ENCODE measurements around the gene ZNF670. TPM values are rescaled to one million over a fixed set of nuclear protein-coding genes. Genes with fewer than 3 reads are reported as not detected.
"Not testable (repeated sequence)": the region's sequence is repeated elsewhere in the genome, so short reads cannot be mapped to it uniquely, and the experiment has no call there.

ZNF670 gene
- total RNA-seq, 3 donors from 2014 or later: 2.1 to 8.0 (median 4.9) TPM

GRCh38 chr1:247047702-247048101 is 30.9 kb downstream of the ZNF670 start:
- Histone ChIP-seq H3K36me3 (no peaks in the 10 kb centered on the region), H3K4me3 (no peak overlapping the region), H3K9me3 (peaks cover 65 to 83% of the 10 kb centered on the region in 2 donors), H3K27me3 (no peaks in the 10 kb centered on the region), H3K27ac (no peak overlapping the region), H3K4me1 (no peaks in the 10 kb centered on the region)
- DNase-seq (ENCODE audit: low spot score in 2 of 2): no peak
- TF ChIP-seq POLR2AphosphoS5 (IDR thresholded peaks at IDR 0.05): no peak
- TF ChIP-seq POLR2A (IDR thresholded peaks at IDR 0.05): no peak
- no peak for TF ChIP-seq CTCF (IDR thresholded peaks at IDR 0.05)
- intact Hi-C loops (cut with DNase I; ENCODE audit: low total_unique reads): no loop called here

DNA sequence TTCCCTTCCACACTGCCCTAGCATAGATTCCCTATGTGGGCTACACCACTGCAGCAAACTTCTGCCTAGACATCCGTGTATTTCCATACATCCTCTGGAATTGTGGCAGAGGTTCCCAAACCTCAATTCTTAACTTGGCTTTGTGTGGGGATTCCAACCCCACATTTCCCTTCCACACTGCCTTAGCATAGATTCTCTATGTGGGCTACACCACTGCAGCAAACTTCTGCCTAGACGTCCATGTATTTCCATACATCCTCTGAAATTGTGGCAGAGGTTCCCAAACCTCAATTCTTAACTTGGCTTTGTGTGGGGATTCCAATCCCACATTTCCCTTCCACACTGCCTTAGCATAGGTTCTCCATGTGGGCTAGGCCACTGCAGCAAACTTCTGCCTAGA is 31.4 kb downstream of the ZNF670 start:
- H3K27ac ChIP-seq: no peak overlapping the region
- no peak overlapping the region for H3K4me3 ChIP-seq
- H3K27me3 ChIP-seq: no peaks in the 10 kb centered on the region
- no peaks in the 10 kb centered on the region for H3K36me3 ChIP-seq
- TF ChIP-seq POLR2A (IDR thresholded peaks at IDR 0.05) (no peak), CTCF (IDR thresholded peaks at IDR 0.05) (no peak), POLR2AphosphoS5 (IDR thresholded peaks at IDR 0.05) (no peak)
- peaks cover 67 to 83% of the 10 kb centered on the region in 2 donors for H3K9me3 ChIP-seq
- no peaks in the 10 kb centered on the region for H3K4me1 ChIP-seq
- intact Hi-C loops (cut with DNase I; ENCODE audit: low total_unique reads): no loop called here
- no peak for DNase-seq (ENCODE audit: low spot score in 2 of 2)

DNA sequence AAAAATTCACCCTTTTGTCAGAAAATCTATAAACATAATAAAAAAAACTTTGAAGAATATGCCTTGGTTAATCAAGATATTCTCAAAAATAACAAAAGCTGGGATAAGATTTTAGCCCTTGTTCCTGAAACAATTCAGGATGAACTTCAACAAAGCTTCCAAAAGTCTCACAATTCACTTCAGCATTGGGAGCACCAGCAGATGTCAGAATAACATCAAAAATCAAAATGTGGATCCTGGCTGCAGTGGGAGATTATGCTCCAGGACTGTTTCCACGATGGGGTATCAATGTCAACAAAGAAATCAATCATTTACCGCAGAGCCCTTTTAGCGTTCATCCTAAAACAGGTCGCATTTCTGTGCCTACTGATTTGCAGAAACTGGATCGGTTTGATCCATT is 35.2 kb downstream of the ZNF670 start:
- H3K27ac ChIP-seq: no peak overlapping the region
- no peaks in the 10 kb centered on the region for H3K4me1 ChIP-seq
- intact Hi-C loops (cut with DNase I; ENCODE audit: low total_unique reads): no loop called here
- H3K27me3 ChIP-seq: no peaks in the 10 kb centered on the region
- TF ChIP-seq CTCF (IDR thresholded peaks at IDR 0.05) (no peak), POLR2A (IDR thresholded peaks at IDR 0.05) (no peak), POLR2AphosphoS5 (IDR thresholded peaks at IDR 0.05) (no peak)
- peaks cover 60 to 85% of the 10 kb centered on the region in 2 donors for H3K9me3 ChIP-seq
- H3K4me3 ChIP-seq: no peak overlapping the region
- DNase-seq (ENCODE audit: low spot score in 2 of 2): no peak
- H3K36me3 ChIP-seq: no peaks in the 10 kb centered on the region

DNA sequence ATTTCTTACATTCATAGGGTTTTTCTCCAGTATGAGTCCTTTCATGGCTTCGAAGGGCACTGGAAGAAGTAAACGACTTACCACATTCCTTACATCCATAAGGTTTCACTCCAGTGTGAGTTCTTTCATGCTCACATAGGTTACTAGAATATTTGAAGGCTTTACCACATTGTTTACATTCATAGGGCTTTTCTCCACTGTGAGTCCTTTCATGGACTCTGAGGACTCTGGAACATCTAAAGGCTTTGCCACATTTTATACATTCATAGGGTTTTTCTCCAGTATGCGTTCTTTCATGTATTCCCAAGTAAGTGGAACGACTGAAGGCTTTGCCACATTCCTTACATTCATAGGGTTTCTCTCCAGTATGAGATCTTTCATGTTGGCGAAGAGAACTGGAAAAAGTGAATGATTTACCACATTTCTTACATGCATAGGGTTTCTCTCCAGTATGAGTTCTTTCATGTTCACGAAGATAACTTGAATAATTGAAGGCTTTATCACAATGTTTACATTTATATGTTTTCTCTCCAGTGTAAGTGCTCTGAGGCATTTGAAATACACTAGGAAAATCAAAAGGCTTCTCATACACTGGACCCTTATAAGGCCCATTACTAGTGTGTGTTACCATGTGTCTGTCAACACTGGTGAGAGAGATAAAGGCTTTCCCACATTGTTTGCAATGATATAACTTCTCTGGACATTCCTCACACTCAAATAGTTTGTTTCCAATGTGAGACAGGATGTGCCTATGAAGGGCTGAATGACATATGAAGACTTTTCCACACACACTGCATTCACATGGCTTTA is 40.9 kb downstream of the ZNF670 start:
- Histone ChIP-seq H3K4me3 (no peak overlapping the region), H3K27ac (no peak overlapping the region), H3K27me3 (no peaks in the 10 kb centered on the region), H3K9me3 (peaks cover 52 to 90% of the 10 kb centered on the region in 2 donors), H3K4me1 (no peaks in the 10 kb centered on the region), H3K36me3 (peaks cover 7% of the 10 kb centered on the region)
- intact Hi-C loops (cut with DNase I; ENCODE audit: low total_unique reads): loop anchor here (10.0 kb wide), 1 partner anchor 543 kb away; no protein-coding TSS in a partner anchor
- no peak for TF ChIP-seq POLR2A (IDR thresholded peaks at IDR 0.05)
- no peak for TF ChIP-seq POLR2AphosphoS5 (IDR thresholded peaks at IDR 0.05)
- no peak for TF ChIP-seq CTCF (IDR thresholded peaks at IDR 0.05)
- DNase-seq (ENCODE audit: low spot score in 2 of 2): no peak

- H3K27me3 ChIP-seq; H3K27ac ChIP-seq; H3K36me3 ChIP-seq; H3K4me3 ChIP-seq; DNase-seq (ENCODE audit: low spot score in 2 of 2); H3K4me1 ChIP-seq: not testable (repeated sequence)
- intact Hi-C loops (cut with DNase I; ENCODE audit: low total_unique reads): loop anchor here (10.0 kb wide), 1 partner anchor 538 kb away; no protein-coding TSS in a partner anchor
- H3K9me3 ChIP-seq: peaks cover 63 to 83% of the 10 kb centered on the region in 2 donors
These were observed 46.3 kb downstream of the ZNF670 start for GRCh38 chr1:247032306-247032705.

Other genes starting within 250 kb of the ZNF670 start
- gene AHCTF1, start 146.9 kb downstream of the ZNF670 start, total RNA-seq: 10 to 100 TPM; 44.9 to 82.2 (median 55.9) TPM
- 1 to 10 TPM in 2 of 3 donors, not detected in 1; 1.0 to 1.1 TPM for gene ZNF695, start 70.8 kb downstream of the ZNF670 start, total RNA-seq
- gene ZNF669, start 25.5 kb upstream of the ZNF670 start, total RNA-seq: 10 to 100 TPM in 2 of 3 donors, 1 to 10 TPM in 1; 5.9 to 11.7 (median 11.5) TPM
- gene ZNF124, start 93.2 kb upstream of the ZNF670 start, total RNA-seq: 10 to 100 TPM; 16.8 to 54.2 (median 46.5) TPM
- not detected for gene VN1R5, start 177.3 kb upstream of the ZNF670 start, total RNA-seq

Data from breast epithelium (tissue), 4 donors.